A549 treated with ZK216348 at 1 μM for 4 hours (cell line): ENCODE data around the gene TECR. TPM values are rescaled to one million over a fixed set of nuclear protein-coding genes. Genes with fewer than 3 reads are reported as not detected.

Experiments used
- total RNA-seq: library from RNA; stranded (reverse); fragments of 200-300 nt; extraction: Qiagen RNA extraction; gene quantifications from 5 replicates; pipeline ENCODE4 v1.2.3, GENCODE V29; 2022; ENCODE audit warnings: low read depth

The TECR gene, protein sequence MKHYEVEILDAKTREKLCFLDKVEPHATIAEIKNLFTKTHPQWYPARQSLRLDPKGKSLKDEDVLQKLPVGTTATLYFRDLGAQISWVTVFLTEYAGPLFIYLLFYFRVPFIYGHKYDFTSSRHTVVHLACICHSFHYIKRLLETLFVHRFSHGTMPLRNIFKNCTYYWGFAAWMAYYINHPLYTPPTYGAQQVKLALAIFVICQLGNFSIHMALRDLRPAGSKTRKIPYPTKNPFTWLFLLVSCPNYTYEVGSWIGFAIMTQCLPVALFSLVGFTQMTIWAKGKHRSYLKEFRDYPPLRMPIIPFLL
- 124 to 196 TPM (median 175 TPM) in 5 replicates for total RNA-seq

DNA sequence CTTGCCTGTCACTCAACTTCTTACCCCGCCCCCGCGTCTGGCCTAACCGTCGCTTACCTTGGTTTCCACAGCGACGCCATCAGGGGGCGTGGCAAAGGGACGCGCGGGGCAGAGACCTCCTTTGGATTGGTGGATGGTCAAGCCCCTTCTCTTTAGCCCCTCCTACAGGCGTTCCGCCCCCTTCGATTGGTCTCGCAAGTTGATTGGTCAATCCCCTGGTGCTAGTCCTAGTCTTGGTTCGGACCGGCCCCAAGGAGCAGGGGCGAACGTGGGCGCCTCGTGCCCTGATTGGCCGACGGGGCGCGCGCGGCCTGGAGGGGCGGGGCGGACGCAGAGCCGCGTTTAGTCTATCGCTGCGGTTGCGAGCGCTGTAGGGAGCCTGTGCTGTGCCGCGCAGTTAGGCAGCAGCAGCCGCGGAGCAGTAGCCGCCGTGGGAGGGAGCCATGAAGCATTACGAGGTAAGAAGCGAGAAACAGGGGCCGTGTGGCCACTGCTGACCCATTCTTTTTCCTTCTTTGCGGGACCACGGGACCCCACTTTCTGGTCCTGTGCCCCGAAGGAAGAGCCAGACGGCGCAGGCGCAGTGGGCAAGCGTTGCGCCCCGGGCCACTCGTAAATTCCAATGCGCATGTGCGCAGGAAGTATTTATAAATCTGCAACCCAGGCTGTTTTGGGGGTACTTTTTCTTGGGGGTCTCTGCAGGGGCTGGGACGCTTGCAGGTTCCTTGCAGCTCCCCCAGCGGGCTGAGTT lies at the start of gene TECR:
TSS of gene TECR (plus strand) at position 341 of the 751 bp plus-strand sequence. CDS start at position 444, 103 bp downstream.

DNA sequence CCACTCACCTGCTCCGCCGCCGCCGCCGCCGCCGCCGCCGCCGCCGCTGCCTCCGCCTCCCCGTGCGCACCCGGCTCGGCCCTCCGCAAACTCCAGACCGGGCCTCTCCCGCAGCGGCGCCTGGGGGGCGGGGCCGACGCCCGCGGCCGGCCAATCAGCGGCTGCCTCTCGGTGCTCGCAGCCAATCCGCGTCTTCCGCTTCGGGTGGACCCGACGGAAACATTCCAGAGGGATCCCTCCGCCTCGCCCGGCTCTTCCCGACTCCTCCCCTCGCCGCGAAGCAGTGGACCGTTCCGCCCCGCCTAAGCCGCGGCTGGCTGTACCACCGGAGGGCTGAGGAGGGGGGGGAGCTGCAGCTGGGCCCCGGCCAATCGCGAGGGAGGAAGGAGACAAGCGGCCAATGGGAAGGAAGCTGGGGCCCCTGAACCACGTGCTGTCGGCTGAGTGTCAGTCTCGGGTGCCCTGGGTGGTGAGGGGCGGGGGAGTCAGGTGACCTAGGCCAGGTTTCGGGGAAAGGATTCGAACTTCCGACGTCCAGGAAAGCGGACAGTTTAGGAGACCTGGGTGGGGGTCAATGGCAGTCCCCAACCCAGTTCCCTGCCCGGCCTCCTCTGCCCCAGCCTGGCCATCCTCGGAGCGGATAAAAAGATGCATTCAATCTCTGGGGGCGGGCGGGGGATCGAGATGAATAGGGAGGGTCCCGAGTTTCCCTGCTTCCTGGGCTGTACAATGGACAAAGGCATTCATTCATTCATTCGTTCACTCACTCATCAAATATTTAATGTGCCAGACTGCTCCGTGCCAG lies 33.2 kb upstream of the TECR start, which contains the start of gene GIPC1:
TSS of gene GIPC1 (minus strand) at position 99 of the 805 bp plus-strand sequence. CDS start 13,151 bp downstream, outside the sequence.

DNA sequence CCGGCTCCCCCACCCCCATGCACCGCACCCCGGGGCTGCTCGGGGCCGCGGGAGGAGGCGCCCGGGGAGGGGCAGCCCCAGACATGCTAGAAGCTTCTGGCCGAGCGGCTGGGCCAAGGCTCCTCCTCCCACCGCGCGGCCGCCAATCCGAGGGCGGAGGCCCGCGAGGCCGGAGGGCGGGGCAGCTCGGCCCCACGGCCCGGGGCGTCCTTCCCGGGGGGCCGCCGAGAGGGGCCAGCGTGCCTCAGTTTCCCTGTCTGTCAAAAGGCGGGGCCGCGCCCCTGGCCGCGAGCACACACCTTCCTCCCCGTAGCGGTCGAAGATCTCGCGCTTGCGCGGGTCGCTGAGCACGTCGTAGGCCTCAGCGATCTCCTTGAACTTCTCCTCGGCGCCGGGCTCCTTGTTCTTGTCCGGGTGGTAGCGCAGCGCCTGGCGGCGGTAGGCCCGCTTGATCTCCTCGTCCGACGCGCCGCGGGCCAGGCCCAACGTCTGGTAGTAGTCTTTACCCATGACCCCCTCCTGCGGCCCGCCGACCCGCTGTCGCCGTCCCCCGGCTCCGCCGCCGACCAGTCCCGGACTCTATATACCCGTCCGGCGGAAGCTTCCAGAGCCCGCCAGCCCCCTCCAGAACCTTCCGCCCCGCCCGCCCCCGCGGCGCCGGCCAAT lies 11.4 kb upstream of the TECR start, which contains the start of gene DNAJB1:
TSS of gene DNAJB1 (minus strand) at position 558 of the 666 bp plus-strand sequence. CDS start at position 510, 48 bp downstream.

GRCh38 chr19:14571695-14572490 lies 42.5 kb downstream of the TECR start, which contains the start of gene NDUFB7:
Gene NDUFB7 (minus strand): TSS chr19:14572066. CDS start chr19:14572000, 66 bp downstream.

DNA sequence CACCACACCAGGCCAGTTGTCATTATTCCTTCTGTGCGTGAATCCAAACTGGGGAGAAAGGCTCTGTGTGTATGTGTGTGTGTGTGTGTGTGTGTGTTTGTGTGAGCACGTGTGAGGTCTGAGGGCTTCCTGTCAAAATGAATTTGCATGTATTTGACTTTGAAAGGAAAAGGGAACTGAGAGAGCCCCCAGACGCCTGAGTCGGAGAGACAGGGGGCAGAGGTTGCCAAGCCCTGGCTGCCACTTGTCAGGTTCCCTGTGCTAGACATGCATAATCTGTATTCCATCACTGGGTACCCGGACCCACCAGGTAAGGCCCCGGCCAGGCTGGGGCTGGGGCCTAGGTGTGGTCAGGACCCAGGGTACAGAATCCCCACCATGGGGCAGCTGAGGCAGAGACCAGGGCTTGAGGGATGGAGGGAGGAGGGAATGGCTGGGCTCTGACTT lies 53.5 kb downstream of the TECR start, which contains the start of gene CLEC17A:
TSS of gene CLEC17A (plus strand) at position 191 of the 447 bp plus-strand sequence. CDS start at position 268, 77 bp downstream.

Other genes with a start within 250 kb of the TECR start
- 58.3 to 92.8 TPM (median 84.1 TPM) in 5 replicates for gene ADGRE5, start 148.2 kb upstream of the TECR start, total RNA-seq
- 101 to 140 TPM (median 126 TPM) in 5 replicates for gene DDX39A, start 110.3 kb upstream of the TECR start, total RNA-seq
- 45.7 to 82.7 TPM (median 78.9 TPM) in 5 replicates for gene PKN1, start 96.3 kb upstream of the TECR start, total RNA-seq
- 0.16 TPM in 1 of 5 replicates, not detected in the others for gene PTGER1, start 54.2 kb upstream of the TECR start, total RNA-seq
- 69.8 to 141 TPM (median 139 TPM) in 5 replicates for gene GIPC1, start 33.5 kb upstream of the TECR start, total RNA-seq
- gene DNAJB1, start 11.2 kb upstream of the TECR start, total RNA-seq: 161 to 233 TPM (median 204 TPM) in 5 replicates
- gene NDUFB7, start 42.5 kb downstream of the TECR start, total RNA-seq: 141 to 211 TPM (median 194 TPM) in 5 replicates
- not detected in 5 replicates for gene CLEC17A, start 53.5 kb downstream of the TECR start, total RNA-seq
- not detected in 5 replicates for gene ADGRE3, start 145.2 kb downstream of the TECR start, total RNA-seq
- 1.2 to 3.8 TPM (median 3.4 TPM) in 5 replicates for gene ZNF333, start 160.5 kb downstream of the TECR start, total RNA-seq
- 0.53 to 1.4 TPM (median 0.99 TPM) in 5 replicates for gene ADGRE2, start 249.0 kb downstream of the TECR start, total RNA-seq